Fibroblast of villous mesenchyme (primary cell): ENCODE data around the gene PTPN2. TPM values are rescaled to one million over a fixed set of nuclear protein-coding genes. Genes with fewer than 3 reads are reported as not detected.
"Not testable (repeated sequence)": the region's sequence is repeated elsewhere in the genome, so short reads cannot be mapped to it uniquely, and the experiment has no call there.

Experiments used
- DNase-seq: peaks from one replicate; pipeline ENCODE4 v3.0.0-alpha.2; 2010; ENCODE audit warnings: low read depth
- H3K4me3 ChIP-seq: 2 replicates; pipeline ENCODE4 v1.5.1; 2011; ENCODE audit warnings: low read depth, mild to moderate bottlenecking, low read length
- CTCF ChIP-seq: IDR thresholded peaks from 2 replicates; pipeline ENCODE4 v1.5.1; 2012; ENCODE audit warnings: low read depth, mild to moderate bottlenecking, low read length; ENCODE audit not compliant: insufficient read depth
- total RNA-seq: library from RNA; depleted of rRNA; stranded (reverse); fragments of >200 nt; gene quantifications from 2 replicates; pipeline ENCODE4 v1.2.3, GENCODE V29; 2012

PTPN2 gene
- total RNA-seq, 1 donor = 31.1 TPM

GRCh38 chr18:12882453-12883371 is 1.3 kb downstream of the PTPN2 start:
- peak; percentile 30 for DNase-seq
- H3K4me3 ChIP-seq = peak overlapping the region; percentile 83
- no peak for TF ChIP-seq CTCF

GRCh38 chr18:12880541-12880910 is 3.5 kb downstream of the PTPN2 start:
- TF ChIP-seq CTCF = no peak

GRCh38 chr18:12879840-12880540 is 4.0 kb downstream of the PTPN2 start:
- TF ChIP-seq CTCF = no peak
- no peak overlapping the region for H3K4me3 ChIP-seq
- DNase-seq = no peak

More at GRCh38 chr18:12880541-12880910, 3.5 kb downstream of the PTPN2 start:
- DNase-seq = no peak
- no peak overlapping the region for H3K4me3 ChIP-seq

GRCh38 chr18:12874992-12875391 is 9.0 kb downstream of the PTPN2 start:
- not testable (repeated sequence) for H3K4me3 ChIP-seq, DNase-seq

GRCh38 chr18:12873961-12874567 is 10.0 kb downstream of the PTPN2 start:
- not testable (repeated sequence) for H3K4me3 ChIP-seq, DNase-seq

- H3K4me3 ChIP-seq = no peak overlapping the region
- no peak for DNase-seq
- no peak for TF ChIP-seq CTCF
Observed at GRCh38 chr18:12872408-12872807, 11.6 kb downstream of the PTPN2 start.

- H3K4me3 ChIP-seq = no peak overlapping the region
- no peak for DNase-seq
- no peak for TF ChIP-seq CTCF
Observed at GRCh38 chr18:12868576-12868975, 15.5 kb downstream of the PTPN2 start.
